GM12874 (cell line): ENCODE results near the gene SETD2.

ENCODE experiments used
- TF ChIP-seq, protein P1 (sequence below): IDR thresholded peaks from 2 replicates; pipeline ENCODE4 v1.5.1; 2011; ENCODE audit warnings: low read depth, mild to moderate bottlenecking, control low read depth, low read length, moderate library complexity; ENCODE audit not compliant: insufficient read depth

SETD2 gene

GRCh38 chr3:47143068-47143467, 20.8 kb downstream of the SETD2 start:
- TF ChIP-seq, protein P1, sequence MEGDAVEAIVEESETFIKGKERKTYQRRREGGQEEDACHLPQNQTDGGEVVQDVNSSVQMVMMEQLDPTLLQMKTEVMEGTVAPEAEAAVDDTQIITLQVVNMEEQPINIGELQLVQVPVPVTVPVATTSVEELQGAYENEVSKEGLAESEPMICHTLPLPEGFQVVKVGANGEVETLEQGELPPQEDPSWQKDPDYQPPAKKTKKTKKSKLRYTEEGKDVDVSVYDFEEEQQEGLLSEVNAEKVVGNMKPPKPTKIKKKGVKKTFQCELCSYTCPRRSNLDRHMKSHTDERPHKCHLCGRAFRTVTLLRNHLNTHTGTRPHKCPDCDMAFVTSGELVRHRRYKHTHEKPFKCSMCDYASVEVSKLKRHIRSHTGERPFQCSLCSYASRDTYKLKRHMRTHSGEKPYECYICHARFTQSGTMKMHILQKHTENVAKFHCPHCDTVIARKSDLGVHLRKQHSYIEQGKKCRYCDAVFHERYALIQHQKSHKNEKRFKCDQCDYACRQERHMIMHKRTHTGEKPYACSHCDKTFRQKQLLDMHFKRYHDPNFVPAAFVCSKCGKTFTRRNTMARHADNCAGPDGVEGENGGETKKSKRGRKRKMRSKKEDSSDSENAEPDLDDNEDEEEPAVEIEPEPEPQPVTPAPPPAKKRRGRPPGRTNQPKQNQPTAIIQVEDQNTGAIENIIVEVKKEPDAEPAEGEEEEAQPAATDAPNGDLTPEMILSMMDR: no peak

DNA sequence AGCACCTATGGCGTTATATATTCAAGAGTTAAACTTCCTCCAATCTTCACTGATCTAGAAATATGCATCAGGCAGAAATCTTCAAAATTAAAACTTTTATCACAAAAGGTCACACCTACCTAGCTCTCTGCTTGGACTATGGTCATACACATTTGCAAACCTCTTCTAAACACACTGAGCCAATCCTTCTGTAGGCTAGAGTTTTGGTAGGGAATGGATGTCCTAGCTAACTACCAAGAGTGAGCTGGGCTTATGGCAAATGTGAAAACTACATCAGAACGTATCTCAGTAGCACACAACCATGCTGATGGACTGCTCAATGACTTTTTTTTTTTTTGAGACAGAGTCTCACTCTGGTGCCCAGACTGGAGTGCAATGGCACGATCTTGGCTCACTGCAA, 29.6 kb downstream of the SETD2 start:
- TF ChIP-seq, protein P1: no peak

GRCh38 chr3:47133641-47134040, 30.3 kb downstream of the SETD2 start:
- TF ChIP-seq, protein P1: no peak

- TF ChIP-seq, protein P1: no peak
These were observed 33.4 kb downstream of the SETD2 start for GRCh38 chr3:47130557-47130956.

DNA sequence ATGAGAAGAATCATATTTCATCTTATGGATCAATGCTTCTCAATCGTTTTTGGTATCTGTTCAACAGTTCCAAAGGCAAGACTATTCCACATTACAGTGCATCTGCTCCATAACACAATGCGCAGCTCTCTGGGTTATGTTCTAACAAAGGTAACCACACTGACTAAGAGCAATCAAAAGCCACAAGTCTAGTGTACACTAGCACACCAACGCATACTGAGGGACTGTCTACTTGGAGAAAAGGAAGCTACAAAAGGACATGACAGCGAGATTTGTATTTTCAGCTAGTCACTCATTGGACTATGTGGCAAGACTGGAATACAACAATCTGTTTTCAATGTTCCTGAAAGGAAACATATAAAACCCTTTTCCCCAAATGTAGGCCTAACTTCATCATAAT, 35.8 kb downstream of the SETD2 start:
- TF ChIP-seq, protein P1: no peak

GRCh38 chr3:47123857-47124256, 40.1 kb downstream of the SETD2 start:
- TF ChIP-seq, protein P1: no peak

GRCh38 chr3:47121409-47121808, 42.5 kb downstream of the SETD2 start:
- TF ChIP-seq, protein P1: no peak

DNA sequence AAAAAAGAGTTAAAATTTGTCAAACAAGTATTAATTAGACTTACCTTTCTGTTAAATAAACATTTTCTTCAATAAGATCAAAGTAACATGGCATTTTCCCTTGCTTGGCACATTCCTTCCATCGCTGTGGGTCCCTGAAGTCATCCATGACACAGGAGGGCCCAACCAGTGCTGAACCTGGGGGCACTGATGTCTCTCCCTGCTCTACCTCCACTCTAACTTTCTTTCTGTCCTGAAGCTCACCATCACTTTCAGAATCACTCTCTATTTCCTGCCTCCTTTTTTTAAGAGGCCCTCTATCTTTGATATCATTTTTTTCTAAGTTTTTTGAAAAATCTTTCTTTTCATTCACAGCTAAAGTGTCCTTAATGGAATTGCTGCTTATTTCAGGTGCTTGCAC, 43.8 kb downstream of the SETD2 start:
- TF ChIP-seq, protein P1: no peak
